NCI-H1436 treated with DMSO at 0.1 percent for 48 hours (cell line): ENCODE results near the gene CXorf49.
"Not testable (repeated sequence)": the region's sequence is repeated elsewhere in the genome, so short reads cannot be mapped to it uniquely, and the experiment has no call there.

Experiments used
- DNase-seq: peaks from one replicate; lab custom pipeline; 2025; lab: John Stamatoyannopoulos, UW

Gene CXorf49

DNA sequence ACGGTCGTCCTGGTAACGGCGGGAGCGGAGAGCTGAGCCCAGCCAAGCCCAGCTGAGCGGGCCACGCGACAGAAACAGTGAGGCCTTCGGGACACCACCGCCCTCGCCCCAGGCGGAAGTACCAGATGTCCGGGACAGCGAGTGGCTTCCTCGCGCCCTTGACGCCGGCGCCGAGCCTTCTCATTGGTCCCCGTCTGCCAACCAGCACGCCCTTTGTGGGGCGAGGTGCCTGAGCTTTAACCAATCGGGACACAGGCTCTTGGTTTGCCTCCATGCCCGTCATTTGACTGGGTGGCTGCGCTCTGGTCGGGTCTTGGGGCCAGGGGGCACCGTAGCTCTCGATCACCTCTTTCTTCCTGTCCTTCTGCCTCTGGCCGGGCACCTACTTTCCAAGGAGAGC lies at the start of gene CXorf49:
Gene CXorf49 (minus strand): TSS at position 101 of the 400 bp plus-strand sequence. CDS start 134 bp downstream, outside the sequence.
- DNase-seq: not testable (repeated sequence)

DNA sequence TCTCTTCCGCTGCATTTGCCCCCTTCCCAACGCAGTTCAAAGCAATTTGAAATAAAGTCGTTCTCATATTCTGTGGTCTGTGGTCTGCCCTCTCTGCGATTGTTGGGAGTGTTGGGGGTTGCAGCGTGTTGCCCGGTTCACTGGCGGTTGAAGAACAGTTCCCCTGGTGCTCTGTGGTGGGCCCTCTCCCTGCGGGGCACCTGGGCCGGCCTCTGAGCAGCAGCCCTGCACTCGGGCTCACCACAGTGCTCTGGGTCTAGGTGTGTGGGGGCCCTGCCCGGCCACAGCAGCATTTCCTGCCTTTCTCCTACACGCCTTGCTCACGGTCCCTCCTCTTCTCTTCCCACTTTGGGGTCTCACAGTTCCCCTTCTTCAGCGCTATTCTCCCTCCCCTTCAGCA lies 49.0 kb upstream of the CXorf49 start:
- DNase-seq: not testable (repeated sequence)

DNA sequence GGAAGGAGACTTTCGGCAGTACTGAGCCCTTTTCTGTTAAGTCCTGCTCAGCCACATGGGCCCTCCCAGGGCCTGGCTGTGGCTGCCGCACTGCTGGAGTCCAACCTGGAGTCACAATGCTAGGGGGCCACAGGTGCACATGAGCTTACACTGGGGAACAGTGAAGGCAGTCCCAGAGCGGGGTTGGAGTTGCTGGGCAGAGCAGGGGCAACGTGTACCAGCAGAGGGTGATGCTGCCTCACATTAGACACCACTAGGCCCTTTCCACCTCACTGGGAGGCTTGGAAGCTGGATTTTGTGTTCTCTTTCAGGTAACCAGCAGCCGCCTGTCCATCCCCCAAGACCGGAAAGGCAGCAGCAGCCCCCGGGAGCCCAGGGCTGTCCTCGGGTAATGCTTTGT lies 47.5 kb upstream of the CXorf49 start:
- not testable (repeated sequence) for DNase-seq

DNA sequence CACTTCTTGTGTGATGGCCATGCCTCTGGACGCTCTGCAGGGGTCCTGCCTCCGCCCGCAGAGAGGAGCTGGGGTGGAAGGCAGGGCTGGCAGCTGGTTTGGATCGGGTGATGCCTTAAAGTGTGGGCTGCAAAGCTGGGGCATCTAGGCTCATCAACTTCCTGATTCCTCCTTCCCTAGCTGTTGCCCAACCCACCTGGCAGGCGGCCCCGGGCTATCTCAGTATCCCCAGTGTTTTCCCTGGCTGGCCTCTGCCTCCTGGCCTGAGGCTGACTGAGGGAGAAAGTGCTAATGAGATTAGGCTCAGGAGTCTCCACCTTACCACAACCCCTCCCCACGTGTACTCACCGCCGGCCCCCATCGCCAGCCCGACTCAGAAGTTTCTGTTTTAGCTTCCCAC lies 46.7 kb upstream of the CXorf49 start:
- not testable (repeated sequence) for DNase-seq

DNA sequence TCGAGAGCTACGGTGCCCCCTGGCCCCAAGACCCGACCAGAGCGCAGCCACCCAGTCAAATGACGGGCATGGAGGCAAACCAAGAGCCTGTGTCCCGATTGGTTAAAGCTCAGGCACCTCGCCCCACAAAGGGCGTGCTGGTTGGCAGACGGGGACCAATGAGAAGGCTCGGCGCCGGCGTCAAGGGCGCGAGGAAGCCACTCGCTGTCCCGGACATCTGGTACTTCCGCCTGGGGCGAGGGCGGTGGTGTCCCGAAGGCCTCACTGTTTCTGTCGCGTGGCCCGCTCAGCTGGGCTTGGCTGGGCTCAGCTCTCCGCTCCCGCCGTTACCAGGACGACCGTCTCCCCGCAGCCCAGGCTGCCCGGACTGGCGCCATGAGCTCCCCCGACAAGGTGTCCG lies 45.0 kb upstream of the CXorf49 start, which contains the start of gene CXorf49B:
Gene CXorf49B (plus strand): TSS at position 301 of the 400 bp plus-strand sequence. CDS start 75 bp downstream, at position 376.
- DNase-seq: not testable (repeated sequence)

DNA sequence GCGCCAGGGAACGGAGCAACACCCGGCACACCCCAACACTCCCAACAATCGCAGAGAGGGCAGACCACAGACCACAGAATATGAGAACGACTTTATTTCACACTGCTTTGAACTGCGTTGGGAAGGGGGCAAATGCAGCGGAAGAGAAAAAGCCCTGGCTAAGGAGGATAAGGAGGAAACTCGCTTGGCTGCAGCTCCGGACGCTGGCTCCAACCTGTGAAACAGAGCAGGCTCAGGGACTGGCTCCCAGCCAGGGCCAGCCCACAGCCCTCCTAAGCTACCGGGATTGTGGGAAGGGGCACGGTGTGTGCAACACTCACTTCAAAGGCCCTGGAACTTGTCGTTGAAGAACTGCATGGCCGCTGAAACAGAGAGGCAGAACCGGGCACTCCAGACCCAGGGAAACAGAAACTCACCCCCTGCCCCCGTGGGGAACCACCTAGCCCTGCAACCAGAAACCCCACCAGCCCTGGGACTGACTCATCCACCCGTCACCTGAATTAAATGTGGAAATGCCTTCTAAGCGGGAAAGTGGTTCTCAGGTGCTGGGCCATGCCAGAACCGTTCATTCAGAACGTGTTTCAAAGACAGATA lies 42.7 kb upstream of the CXorf49 start:
- DNase-seq: not testable (repeated sequence)

DNA sequence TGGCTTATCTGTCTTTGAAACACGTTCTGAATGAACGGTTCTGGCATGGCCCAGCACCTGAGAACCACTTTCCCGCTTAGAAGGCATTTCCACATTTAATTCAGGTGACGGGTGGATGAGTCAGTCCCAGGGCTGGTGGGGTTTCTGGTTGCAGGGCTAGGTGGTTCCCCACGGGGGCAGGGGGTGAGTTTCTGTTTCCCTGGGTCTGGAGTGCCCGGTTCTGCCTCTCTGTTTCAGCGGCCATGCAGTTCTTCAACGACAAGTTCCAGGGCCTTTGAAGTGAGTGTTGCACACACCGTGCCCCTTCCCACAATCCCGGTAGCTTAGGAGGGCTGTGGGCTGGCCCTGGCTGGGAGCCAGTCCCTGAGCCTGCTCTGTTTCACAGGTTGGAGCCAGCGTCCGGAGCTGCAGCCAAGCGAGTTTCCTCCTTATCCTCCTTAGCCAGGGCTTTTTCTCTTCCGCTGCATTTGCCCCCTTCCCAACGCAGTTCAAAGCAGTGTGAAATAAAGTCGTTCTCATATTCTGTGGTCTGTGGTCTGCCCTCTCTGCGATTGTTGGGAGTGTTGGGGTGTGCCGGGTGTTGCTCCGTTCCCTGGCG lies 2.3 kb upstream of the CXorf49 start:
- not testable (repeated sequence) for DNase-seq

DNA sequence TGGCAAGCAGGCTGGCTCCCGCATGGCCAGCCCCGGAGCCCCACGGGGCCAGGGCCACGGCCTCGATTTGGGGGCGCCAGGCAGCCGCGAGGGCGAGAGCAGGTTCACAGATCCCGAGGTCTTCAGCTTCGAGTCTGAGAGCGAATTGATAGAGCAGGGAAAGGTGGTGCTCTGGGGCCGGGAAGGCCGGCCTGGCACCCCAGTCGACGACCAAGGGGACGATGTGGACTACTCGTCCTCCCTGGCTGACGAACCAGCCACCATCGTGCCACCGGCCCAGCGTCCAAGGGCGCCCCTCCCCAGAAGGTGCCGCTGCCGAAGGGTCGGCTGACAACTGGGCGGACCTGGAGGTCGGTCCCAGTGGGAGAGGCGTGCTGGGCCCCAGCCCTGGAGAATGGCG lies 1.1 kb upstream of the CXorf49 start:
- not testable (repeated sequence) for DNase-seq

DNA sequence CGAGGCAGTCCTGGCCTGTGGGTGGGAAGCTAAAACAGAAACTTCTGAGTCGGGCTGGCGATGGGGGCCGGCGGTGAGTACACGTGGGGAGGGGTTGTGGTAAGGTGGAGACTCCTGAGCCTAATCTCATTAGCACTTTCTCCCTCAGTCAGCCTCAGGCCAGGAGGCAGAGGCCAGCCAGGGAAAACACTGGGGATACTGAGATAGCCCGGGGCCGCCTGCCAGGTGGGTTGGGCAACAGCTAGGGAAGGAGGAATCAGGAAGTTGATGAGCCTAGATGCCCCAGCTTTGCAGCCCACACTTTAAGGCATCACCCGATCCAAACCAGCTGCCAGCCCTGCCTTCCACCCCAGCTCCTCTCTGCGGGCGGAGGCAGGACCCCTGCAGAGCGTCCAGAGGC lies 1.8 kb downstream of the CXorf49 start:
- not testable (repeated sequence) for DNase-seq

DNA sequence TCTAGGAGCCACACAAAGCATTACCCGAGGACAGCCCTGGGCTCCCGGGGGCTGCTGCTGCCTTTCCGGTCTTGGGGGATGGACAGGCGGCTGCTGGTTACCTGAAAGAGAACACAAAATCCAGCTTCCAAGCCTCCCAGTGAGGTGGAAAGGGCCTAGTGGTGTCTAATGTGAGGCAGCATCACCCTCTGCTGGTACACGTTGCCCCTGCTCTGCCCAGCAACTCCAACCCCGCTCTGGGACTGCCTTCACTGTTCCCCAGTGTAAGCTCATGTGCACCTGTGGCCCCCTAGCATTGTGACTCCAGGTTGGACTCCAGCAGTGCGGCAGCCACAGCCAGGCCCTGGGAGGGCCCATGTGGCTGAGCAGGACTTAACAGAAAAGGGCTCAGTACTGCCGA lies 2.5 kb downstream of the CXorf49 start:
- not testable (repeated sequence) for DNase-seq

DNA sequence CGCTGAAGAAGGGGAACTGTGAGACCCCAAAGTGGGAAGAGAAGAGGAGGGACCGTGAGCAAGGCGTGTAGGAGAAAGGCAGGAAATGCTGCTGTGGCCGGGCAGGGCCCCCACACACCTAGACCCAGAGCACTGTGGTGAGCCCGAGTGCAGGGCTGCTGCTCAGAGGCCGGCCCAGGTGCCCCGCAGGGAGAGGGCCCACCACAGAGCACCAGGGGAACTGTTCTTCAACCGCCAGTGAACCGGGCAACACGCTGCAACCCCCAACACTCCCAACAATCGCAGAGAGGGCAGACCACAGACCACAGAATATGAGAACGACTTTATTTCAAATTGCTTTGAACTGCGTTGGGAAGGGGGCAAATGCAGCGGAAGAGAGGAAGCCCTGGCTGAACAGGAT lies 4.0 kb downstream of the CXorf49 start:
- DNase-seq: not testable (repeated sequence)

DNA sequence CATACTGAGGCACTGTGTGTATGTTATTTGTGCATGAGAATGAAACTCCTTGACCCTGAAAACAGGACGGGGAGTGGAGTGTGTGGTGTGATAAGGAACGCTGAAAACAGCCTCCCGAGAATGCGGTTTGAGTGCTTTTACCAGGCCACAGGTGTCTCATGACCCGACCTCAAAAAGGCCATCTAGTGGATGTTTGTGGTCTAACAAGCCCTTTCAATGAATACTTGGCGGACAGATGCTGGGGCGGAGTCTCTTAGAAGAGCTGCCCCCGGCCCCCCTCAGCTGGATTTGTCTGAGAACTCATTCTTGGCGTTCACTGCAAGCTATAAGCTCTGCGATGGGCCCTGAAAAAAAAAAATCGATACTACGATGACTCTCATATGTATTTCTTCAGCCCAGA lies 15.2 kb downstream of the CXorf49 start:
- not testable (repeated sequence) for DNase-seq

DNA sequence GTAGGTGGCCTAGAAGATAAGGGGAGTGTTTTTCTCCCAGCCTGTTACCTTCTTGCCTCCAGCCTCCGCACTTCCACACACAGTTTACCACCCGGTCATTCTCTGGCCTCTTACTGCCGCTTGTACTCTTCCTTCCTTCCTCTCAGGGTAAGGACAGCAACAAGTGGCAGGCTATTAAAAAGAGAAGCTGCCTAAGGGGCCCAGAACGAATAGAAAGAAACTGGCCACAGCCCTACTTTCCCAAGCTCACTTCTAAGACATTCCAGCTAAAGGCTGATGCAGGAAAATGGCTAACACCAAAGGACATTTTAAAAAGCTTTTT lies 19.1 kb downstream of the CXorf49 start:
- not testable (repeated sequence) for DNase-seq

DNA sequence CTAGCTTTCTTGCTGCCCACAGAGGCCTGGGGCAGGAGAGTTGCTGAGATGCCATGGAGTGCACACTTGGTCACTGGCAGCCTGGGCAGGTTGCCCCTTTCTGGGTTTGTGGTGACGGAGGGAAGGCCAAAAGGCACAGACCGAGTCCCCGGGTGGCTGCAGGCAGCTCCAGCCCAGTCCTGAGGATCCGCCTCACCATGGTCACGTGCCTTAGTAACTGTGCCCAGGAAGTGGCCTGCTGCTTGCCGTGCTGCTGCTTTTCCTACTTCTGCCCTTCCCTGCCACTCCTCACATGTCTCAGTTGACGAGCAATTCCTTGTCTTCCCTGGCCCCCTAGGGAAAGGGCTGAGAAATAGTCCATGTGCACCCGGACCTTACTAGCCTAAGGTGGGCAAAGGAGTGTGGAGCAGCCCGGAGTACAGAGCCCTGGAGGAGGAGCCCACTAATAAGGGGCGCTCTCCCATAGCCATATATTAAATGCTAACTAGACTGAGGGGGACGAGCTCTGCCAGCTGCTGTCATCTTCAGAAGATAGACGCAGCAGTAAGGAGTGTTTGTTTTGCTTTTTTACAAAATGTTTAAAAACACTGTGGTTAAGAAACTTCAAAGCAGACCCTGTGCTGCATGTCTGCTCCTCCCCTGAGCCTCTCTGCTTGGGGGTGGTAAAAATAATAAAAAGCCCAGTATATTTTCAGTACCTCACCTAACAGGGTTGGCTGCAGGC lies 19.6 kb downstream of the CXorf49 start:
- not testable (repeated sequence) for DNase-seq

DNA sequence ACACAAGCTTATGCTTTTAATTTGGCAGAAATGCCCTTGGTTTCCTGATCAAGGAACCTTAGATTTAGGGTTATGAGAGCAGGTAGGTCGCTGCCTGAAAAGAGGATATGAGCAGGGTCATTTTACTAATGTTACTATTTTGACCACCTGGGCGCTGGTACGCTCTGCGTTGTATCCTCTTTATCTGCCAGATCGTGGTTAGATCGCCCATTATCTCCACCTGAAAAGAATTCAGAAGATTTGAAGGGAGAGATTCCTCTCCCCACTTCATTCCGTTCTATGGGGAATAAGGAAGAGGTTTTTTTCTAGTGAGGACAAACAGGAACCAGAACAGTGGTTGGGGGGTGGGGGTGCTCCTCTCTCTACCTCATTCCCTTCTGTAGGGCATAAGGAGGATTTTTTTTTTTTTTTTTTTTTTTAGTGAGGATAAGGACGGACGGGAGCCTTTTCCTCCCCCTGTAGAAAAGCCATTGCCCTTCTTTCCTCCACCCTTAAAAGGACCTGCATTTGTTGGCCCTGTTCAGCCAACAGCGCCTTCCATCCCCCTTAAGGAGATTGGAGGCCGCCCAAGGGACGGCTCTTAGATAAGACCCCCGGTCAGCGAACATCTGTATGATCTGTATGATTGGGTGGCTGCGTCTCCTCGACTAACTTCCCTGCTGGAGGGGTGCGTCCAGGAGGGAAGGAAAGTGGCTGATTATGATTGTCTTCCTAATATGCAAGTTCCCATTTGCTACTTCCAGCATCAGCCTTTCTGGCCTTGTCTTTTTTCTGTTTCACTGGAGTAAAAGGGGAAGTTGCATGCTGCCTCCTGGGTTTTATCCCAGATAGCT lies 20.4 kb downstream of the CXorf49 start:
- DNase-seq: not testable (repeated sequence)

DNA sequence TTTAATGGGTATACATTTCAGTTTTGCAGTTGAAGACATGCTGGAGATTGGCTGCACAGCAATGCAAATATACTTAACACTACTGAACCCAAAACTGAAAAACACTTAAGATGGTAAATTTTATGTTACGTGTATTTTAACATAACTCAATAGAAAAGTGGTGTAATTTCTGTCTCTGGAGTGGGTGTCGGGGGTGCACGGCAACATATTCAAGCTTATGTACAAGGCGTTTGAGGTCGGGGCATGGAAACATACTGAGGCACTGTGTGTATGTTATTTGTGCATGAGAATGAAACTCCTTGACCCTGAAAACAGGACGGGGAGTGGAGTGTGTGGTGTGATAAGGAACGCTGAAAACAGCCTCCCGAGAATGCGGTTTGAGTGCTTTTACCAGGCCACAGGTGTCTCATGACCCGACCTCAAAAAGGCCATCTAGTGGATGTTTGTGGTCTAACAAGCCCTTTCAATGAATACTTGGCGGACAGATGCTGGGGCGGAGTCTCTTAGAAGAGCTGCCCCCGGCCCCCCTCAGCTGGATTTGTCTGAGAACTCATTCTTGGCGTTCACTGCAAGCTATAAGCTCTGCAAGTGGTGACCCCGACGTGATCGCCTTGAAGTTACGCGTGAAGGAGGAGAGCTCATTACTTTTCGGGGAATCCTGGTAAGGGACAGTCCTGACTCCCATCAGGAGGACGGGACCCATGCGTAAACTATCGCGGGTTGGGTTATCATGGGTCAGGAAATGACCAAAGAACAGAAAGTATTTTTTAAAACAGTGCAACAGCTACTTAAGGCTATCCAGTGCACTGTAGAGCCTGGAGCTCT lies 21.2 kb downstream of the CXorf49 start:
- not testable (repeated sequence) for DNase-seq

DNA sequence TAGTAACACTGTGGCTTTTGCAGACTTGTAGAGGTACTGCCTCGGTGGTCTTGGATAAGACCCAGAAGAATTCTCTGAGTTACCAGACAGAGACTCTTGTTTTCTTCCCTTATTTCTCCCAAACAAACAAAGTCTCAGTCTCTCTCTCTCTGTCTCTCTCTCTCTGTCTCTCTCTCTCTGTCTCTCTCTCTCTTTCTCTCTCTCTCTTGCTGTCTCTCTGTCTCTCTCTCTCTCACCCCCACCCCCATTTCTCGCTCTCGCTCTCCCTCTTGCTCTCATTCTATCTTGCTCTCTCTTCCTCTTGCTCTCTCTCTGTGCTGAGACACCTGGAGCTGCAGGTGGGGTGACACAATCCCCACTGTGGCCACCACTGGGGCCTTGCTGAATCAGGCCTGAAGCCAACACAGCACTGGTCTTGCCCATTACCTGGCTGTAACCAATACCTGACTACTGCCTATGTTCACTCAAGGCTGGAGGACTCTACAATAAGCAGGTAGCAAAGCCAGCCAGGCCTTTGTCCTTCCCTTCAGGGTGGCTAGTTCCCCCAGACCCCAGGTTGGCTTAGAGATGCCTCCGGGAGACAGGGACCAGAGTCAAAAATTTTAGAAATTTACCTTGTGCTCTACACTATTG lies 38.4 kb downstream of the CXorf49 start:
- no peak for DNase-seq

DNA sequence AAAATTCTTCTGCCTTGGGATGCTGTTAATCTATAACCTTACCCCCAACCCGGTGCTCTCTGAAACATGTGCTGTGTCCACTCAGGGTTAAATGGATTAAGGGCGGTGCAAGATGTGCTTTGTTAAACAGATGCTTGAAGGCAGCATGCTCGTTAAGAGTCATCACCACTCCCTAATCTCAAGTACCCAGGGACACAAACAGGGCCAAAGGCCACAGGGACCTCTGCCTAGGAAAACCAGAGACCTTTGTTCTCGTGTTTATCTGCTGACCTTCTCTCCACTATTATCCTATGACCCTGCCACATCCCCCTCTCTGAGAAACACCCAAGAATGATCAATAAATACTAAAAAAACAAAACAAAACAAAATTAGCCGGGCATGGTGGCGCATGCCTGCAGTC lies 40.9 kb downstream of the CXorf49 start:
- not testable (repeated sequence) for DNase-seq

DNA sequence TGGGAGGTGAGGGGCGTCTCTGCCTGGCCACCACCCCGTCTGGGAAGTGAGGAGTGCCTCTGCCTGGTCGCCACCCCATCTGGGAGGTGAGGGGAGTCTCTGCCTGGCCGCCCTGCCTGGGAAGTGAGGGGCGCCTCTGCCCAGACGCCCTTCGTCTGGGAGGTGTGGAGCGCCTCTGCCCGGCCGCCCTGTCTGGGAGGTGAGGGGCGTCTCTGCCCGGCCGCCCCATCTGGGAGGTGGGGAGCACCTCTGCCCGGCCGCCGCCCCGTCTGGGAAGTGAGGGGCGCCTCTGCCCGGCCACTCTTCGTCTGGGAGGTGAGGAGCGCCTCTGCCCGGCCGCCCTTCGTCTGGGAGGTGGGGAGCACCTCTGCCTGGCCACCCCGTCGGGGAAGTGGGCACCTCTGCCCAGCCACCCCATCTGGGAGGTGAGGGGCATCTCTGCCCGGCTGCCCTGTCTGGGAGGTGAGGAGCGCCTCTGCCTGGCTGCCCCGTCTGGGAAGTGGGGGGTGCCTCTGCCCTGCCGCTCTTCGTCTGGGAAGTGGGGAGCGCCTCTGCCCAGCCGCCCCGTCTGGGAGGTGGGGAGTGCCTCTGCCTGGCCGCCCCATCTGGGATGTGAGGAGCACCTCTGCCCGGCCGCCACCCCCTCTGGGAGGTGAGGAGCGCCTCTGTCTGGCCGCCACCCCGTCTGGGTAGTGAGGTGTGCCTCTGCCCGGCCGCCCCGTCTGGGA lies 41.9 kb downstream of the CXorf49 start:
- DNase-seq: not testable (repeated sequence)

DNA sequence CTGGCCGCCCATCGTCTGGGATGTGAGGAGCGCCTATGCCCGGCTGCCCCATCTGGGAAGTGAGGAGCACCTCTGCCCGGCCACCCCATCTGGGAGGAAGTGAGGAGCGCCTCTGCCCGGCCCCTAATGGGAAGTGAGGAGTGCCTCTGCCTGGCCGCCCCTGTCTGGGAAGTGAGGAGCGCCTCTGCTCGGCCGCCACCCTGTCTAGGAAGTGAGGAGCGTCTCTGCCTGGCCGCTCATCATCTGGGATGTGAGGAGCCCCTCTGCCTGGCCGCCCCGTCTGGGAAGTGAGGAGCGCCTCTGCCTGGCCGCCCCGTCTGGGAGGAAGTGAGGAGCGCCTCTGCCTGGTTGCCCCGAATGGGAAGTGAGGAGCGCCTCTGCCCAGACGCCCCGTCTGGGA lies 42.4 kb downstream of the CXorf49 start:
- not testable (repeated sequence) for DNase-seq
